DMS114 treated with DMSO at 0.1 percent for 48 hours (cell line): ENCODE measurements around the gene WTIP.
A peak's percentile ranks its signal among the peaks of the same experiment; 100 is the strongest.
"Not testable (repeated sequence)": the region's sequence is repeated elsewhere in the genome, so short reads cannot be mapped to it uniquely, and the experiment has no call there.

ENCODE experiments used
- DNase-seq: peaks from one replicate; lab custom pipeline; 2025; ENCODE audit not compliant: unreplicated experiment; lab: John Stamatoyannopoulos, UW

The WTIP gene

GRCh38 chr19:34480971-34481841 lies at the start of gene WTIP:
Gene WTIP, plus strand, starts transcription at chr19:34481758. Its CDS starts 217 bp downstream, at chr19:34481975.
- DNase-seq, result peak; percentile 62

- no peak for DNase-seq
Observed at GRCh38 chr19:34432797-34433196, 48.8 kb upstream of the WTIP start.

DNA sequence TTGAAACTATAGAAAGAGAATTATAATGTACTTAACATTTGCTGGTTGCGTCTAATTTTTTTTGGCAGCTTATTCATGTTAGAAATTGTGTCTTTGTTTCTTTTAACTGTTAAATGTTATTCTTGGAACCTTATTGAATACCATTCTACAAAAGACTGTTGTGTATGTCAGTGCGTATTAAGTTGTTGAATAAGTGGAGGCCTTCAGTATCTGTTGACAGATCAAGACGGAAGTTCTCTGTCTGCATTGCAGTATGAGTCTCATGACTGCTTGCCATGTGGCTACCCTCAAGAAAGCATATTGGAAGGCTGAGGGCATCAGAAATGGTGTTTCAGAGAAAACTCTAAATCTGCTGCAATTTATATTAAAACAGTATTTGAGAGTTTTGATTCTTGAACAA lies 44.8 kb upstream of the WTIP start:
- DNase-seq, result no peak

DNA sequence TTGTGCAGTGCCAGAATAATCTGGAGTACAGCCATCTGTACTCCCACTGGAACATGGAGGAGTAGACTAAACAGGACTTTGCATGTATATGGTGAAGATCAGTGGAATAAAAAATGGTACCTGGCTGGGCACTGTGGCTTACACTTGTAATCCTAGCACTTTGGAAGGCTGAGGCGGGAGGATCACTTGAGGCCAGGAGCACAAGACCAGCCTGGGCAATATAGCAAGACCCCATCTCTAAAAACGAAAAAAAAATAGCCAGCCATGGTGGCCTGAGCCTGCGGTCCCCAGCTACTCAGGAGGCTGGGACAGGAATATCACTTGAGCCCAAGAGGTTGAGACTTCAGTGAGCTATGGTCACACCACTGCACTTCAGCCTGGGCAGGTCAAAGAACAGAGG lies 33.4 kb upstream of the WTIP start:
- DNase-seq, result no peak

- DNase-seq, result no peak
Observed at GRCh38 chr19:34452723-34453122, 28.8 kb upstream of the WTIP start.

DNA sequence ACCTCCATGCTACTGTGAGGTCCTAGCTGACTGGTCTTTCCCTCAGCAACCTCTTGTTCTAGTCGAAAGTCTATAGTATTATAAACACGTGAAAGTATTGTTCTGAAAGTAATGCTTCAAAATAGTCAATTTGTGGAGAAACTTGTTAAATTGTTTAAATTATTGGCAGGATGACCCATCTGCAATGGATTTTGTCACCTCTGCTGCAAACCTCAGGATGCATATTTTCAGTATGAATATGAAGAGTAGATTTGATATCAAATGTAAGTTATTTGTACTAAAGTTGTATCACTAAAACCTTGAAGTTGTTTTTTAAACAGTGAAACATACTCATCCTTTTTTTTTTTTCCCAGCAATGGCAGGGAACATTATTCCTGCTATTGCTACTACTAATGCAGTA lies 27.5 kb upstream of the WTIP start:
- no peak for DNase-seq

DNA sequence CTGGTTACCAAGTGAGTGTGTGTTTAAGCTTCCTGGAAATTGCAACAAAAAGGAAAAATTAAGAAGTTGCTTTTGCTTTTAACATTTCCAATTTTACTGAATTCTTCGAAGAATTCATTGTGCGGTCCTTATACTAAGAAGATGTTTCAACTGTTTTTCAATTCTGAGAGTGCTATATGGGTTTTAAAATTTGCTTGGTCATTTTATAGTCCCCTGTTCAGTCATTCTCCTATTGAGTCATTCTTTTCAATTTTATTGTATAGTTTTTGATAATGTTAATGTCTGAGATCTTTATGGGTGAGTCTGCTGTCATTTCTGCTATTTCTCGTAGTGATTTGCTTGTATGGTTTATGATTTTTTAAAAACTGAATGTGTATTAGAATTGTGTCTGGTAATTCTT lies 26.9 kb upstream of the WTIP start:
- DNase-seq, result no peak

DNA sequence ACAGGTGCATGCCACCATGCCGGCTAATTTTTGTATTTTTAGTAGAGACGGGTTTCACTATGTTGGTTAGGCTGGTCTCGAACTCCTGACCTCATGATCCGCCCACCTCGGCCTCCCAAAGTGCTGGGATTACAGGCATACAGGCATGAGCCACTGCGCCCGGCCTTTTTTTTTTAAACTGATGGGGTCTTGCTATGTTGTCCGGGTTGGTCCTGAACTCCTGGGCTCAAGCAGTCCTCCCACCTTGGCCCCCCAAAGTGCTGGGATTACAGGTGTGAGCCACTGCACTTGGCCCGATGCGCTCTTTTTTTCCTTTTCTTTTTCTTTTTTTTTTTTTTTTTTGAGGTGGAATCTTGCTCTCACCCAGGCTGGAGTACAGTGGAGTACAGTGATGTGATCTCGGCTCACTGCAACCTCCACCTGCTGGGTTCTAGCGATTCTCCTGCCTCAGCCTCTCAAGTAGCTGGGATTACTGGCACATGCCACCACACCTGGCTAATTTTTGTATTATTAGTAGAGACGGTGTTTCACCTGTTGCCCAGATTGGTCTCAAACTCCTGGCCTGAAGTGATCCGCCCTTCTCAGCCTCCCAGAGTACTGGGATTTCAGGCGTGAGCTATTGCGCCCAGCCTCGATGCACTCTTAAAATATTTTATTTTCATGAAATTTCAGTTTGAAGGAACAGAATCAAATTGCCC lies 25.6 kb upstream of the WTIP start:
- DNase-seq, result not testable (repeated sequence)

- DNase-seq, result no peak
Observed at GRCh38 chr19:34457446-34457845, 24.1 kb upstream of the WTIP start.

DNA sequence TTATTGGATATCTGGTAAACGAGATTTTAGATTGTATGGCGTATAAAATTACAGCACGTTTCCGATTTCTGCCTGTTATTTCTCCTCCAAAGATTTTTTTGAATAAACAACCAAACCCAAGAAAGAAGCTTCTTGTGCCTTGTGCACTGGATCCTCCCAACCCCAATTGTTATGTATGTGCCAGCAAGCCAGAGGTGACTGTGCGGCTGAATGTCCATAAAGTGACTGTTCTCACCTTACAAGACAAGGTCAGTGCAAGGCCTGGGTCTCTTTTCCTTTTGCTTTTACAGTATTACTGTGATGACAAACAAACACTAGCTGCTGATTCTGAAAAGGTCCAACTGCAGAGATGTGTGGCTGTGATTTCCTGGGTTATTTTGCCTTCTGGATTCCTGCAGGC lies 22.9 kb upstream of the WTIP start:
- DNase-seq, result no peak

DNA sequence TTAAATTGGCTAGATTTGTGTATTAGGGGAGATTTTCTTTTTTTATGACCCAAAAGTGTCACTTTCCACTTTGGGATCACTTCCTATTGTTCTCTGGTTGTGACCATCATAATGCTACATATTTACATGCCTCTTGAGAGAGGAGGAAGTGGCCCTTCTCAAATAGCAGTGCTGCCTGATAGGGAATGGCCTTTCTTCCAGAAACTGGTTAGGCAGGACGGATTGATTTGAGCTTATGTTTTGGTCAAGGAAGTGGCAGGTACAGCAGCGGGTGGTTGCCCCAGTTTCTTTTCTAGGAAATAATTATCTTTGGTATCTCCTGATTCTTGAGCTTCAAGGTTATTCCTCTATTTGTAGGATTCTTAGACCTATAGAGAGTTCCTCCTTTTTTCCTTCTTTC lies 21.9 kb upstream of the WTIP start:
- no peak for DNase-seq

- no peak for DNase-seq
Observed at GRCh38 chr19:34461375-34462100, 20.0 kb upstream of the WTIP start.

DNA sequence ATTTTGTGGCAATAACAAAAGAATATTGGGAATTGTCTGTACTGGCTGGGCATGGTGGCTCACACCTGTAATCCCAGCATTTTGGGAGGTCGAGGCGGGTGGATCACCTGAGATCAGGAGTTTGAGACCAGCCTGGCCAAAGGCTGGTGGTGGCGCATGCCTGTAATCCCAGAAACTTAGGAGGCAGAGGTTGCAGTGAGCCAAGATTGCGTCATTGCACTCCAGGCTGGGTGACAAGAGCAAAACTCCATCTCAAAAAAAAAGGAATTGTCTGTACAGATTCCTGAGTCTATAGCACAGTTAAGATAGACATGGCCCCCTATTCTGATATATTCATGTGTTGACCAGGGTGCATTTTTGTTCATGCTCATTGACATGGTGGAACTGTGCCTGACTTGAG lies 16.8 kb upstream of the WTIP start:
- DNase-seq, result not testable (repeated sequence)

DNA sequence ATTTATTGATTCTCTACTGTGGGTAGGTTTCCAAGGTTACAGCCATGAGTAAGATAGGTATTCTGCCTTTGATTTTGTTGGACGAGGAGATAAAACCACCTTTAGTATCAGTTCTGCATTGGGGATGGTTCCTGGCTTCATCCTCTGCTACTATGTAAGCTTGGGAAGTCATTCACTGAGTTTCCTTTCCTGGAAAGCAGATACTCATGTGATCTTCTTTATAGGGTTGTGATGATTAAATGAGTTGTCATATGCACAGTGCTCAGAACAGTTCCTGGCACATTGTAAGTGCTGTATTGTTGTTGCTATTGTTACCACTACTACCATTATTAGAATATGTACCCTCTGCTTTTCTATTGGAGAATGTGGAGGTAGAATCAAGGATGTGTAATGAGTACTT lies 13.1 kb upstream of the WTIP start:
- DNase-seq, result no peak

DNA sequence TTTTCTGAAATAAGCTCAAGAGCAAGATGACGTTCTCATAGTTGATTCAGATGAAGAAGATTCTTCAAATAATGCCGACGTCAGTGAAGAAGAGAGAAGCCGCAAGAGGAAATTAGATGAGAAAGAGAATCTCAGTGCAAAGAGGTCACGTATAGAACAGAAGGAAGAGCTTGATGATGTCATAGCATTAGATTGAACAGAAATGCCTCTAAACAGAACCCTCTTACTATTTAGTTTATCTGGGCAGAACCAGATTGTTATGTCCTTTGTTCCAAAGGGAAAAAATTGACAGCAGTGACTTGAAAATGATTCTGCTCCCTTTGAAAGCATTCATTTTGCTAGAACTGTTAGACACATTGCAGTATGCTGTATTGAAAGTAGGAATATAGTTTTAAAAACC lies 12.5 kb upstream of the WTIP start:
- DNase-seq, result not testable (repeated sequence)

DNA sequence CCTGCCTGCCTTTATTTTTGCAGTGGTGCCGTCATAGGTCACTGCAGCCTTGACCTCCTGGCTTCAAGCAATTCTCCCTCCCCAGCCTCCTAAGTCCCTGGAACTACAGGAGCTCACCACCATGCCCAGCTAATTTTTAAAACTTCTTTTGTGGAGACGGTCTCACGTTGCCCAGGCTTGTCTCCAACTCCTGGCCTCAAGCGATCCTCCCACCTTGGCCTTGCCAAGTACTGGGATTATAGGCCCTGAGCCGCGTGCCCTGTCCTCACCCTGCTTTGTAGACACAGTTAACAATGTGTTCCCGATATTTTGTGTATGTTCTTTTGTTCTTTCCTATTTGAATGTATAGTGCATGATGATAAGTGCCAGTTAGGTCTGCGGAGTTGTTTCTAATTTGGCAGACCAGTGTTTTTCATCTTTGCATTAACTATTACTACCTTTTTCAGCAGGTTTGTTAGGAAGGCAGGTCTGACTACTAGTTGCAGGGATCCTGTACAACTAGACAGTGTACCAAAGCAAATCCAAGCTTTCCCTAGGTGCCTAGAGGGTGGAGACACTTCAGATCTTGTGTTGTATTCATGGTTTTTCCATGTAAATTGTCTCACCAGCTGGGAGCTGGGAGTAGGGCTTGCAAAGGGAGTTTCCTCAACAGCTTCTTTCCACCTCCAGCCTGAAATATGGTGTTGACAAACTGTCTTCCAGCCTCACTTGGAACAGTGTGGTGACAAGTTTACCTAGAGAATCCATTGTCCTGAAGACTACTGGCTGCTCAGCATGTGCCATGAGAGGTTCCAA lies 9.5 kb upstream of the WTIP start:
- no peak for DNase-seq

GRCh38 chr19:34474233-34474989 lies 7.1 kb upstream of the WTIP start:
- no peak for DNase-seq

DNA sequence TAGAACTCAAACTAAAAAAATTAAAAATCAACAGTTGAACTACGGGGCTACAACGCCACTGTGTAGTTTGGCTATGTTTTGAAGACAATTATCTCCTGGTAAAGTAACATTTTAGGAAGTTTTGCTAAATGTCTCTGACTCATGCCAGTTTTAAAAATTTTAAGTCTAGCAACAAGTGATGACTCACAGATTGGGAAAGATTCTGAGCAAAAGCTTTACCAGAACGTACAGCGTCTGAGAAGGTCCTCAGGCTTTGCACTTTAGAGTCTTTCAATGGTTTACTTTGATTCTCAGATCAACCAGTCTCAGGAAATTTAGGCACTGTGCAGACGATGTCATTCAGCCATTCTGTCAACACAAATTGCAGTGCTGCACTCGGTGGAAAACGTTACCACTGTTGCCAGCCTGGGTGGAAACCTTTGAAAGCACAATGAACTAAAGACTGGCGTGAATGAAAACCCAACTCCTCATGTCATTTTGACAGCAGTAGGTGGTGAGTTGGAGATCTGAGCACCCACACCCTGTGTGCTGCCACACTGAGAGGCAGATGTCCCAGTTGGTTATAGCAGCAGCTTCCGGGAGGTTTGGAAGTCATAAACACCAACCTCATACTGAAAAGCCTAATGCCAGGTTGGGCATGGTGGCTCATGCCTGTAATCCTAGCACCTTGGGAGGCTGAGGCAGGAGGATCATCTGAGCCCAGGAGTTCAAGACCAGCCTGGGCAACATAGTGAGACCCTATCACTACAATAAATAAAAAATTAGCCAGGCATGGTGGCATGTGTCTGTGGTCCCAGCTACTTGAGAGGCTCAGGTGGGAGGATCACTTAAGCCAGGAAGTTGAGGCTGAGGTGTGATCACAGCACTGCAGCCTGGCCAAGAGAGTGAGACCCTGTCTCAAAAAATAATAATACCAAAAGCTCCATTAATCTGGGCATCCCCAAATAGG lies 6.3 kb upstream of the WTIP start:
- no peak for DNase-seq

- no peak for DNase-seq
Observed at GRCh38 chr19:34475975-34476594, 5.5 kb upstream of the WTIP start.
